ENCODE data around the gene CSNK1A1.

DNA sequence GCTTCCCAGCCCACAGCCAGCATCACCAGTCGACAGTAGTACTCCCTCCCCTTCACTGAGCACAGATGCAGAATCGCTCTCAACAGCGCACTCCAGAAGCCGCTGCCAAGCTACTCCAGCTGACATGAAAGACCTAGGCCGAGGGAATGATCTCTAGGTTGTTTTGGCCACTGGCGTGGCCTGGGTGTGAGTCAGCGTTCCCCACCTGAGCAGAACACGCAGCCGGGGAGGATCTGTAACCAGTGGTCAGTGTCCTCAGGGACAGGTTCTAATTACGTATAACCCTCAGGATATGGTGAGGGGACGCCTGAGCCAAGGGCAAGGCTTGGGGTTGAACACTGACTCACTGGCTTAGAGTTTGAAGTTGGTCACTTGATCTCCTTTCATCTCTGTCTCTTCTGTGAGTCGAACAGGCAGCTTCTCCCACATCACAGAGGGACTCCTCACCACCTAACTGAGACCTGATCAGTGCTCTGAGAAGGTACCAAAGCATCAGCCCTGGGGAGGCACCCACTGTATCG, 95.3 kb downstream of the CSNK1A1 start:
- TF ChIP-seq, protein P1, sequence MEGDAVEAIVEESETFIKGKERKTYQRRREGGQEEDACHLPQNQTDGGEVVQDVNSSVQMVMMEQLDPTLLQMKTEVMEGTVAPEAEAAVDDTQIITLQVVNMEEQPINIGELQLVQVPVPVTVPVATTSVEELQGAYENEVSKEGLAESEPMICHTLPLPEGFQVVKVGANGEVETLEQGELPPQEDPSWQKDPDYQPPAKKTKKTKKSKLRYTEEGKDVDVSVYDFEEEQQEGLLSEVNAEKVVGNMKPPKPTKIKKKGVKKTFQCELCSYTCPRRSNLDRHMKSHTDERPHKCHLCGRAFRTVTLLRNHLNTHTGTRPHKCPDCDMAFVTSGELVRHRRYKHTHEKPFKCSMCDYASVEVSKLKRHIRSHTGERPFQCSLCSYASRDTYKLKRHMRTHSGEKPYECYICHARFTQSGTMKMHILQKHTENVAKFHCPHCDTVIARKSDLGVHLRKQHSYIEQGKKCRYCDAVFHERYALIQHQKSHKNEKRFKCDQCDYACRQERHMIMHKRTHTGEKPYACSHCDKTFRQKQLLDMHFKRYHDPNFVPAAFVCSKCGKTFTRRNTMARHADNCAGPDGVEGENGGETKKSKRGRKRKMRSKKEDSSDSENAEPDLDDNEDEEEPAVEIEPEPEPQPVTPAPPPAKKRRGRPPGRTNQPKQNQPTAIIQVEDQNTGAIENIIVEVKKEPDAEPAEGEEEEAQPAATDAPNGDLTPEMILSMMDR (conservative IDR thresholded peaks at IDR 0.05), result no peak
- no peak for TF ChIP-seq EZH2 (IDR thresholded peaks at IDR 0.05; ENCODE audit: low read depth)
